HL-60 (cell line): ENCODE results near the gene TAF15.

Experiments used
- DNase-seq, 2 experiments: peaks; one replicate each; pipeline ENCODE4 v3.0.0-alpha.2; 2010 to 2020; ENCODE audit warnings: low read depth in 1 of 2, low spot score in 1 of 2
- H3K27ac ChIP-seq: fragments of 250-450 bp; sonication (Bioruptor Pico); replicated peaks from 2 replicates; pipeline ENCODE4 v1.5.1; 2020; ENCODE audit warnings: mild to moderate bottlenecking, moderate library complexity
- H3K27me3 ChIP-seq: fragments of 250-450 bp; sonication (Bioruptor Pico); 2 replicates; pipeline ENCODE4 v1.5.1; 2021; ENCODE audit warnings: mild to moderate bottlenecking, moderate library complexity; ENCODE audit not compliant: insufficient read depth, poor library complexity, severe bottlenecking
- H3K4me3 ChIP-seq: replicated peaks from 2 replicates; pipeline ENCODE4 v1.5.1; 2011; ENCODE audit warnings: mild to moderate bottlenecking, control low read depth, low read length; ENCODE audit not compliant: insufficient read depth
- CTCF ChIP-seq: IDR thresholded peaks from one replicate; pipeline ENCODE4 v1.5.1; 2011; ENCODE audit warnings: low read length, control low read depth, inconsistent platforms; ENCODE audit not compliant: insufficient read depth
- GABPA ChIP-seq: IDR thresholded peaks from 2 replicates; pipeline ENCODE4 v1.6.1; 2012; ENCODE audit warnings: low read depth
- POLR2AphosphoS5 ChIP-seq: IDR thresholded peaks from 2 replicates; pipeline ENCODE4 v1.6.1; 2012; ENCODE audit warnings: low read depth
- REST ChIP-seq: IDR thresholded peaks from 2 replicates; pipeline ENCODE4 v1.6.1; 2012; ENCODE audit warnings: low read depth; ENCODE audit not compliant: insufficient replicate concordance
- SPI1 ChIP-seq: IDR thresholded peaks from 2 replicates; pipeline ENCODE4 v1.6.1; 2012; ENCODE audit warnings: low read depth, mild to moderate bottlenecking, borderline replicate concordance

Gene TAF15

GRCh38 chr17:35784895-35785294 lies 24.4 kb upstream of the TAF15 start:
- Histone ChIP-seq H3K4me3 (no peak overlapping the region), H3K27me3 (peaks cover 2% of the 10 kb centered on the region), H3K27ac (no peak overlapping the region)
- no peak for DNase-seq
- TF ChIP-seq POLR2AphosphoS5 (no peak), REST (no peak), CTCF (no peak), SPI1 (no peak), GABPA (no peak)

- no peak for TF ChIP-seq CTCF
- no peak for TF ChIP-seq GABPA
- TF ChIP-seq SPI1, result no peak
- TF ChIP-seq REST, result no peak
- TF ChIP-seq POLR2AphosphoS5, result no peak
- Histone ChIP-seq H3K27ac (no peak overlapping the region), H3K4me3 (no peak overlapping the region), H3K27me3 (peaks cover 5% of the 10 kb centered on the region)
- DNase-seq, result no peak
Observed at GRCh38 chr17:35786941-35787432, 22.3 kb upstream of the TAF15 start.

- TF ChIP-seq CTCF (no peak), SPI1 (no peak), GABPA (no peak), POLR2AphosphoS5 (no peak), REST (no peak)
- H3K27ac ChIP-seq, result no peak overlapping the region
- H3K27me3 ChIP-seq, result peaks cover 12% of the 10 kb centered on the region
- H3K4me3 ChIP-seq, result no peak overlapping the region
- DNase-seq, result no peak
Observed at GRCh38 chr17:35788477-35789368, 20.6 kb upstream of the TAF15 start.
